Keratinocyte (primary cell): ENCODE measurements around the gene SMIM36. TPM values are rescaled to one million over a fixed set of nuclear protein-coding genes. Genes with fewer than 3 reads are reported as not detected.

Experiments used
- DNase-seq: peaks from one replicate; pipeline ENCODE4 v3.0.0-alpha.2; 2011; ENCODE audit warnings: low read depth, missing footprints, low spot score
- FAIRE-seq: peaks from 2 replicates; lab custom pipeline; 2011; peaks lifted over from hg19 to GRCh38; lab: Jason Lieb, UNC
- H2AFZ ChIP-seq: 2 replicates; pipeline ENCODE4 v1.6.0; 2012; ENCODE audit warnings: low read length, control low read depth, inconsistent platforms; ENCODE audit not compliant: control insufficient read depth
- H3K27ac ChIP-seq: 2 replicates; pipeline ENCODE4 v1.5.1; 2011; ENCODE audit warnings: low read length; ENCODE audit not compliant: control insufficient read depth, insufficient read depth
- H3K27me3 ChIP-seq: 3 replicates; pipeline ENCODE4 v1.6.0; 2011; ENCODE audit warnings: low read length; ENCODE audit not compliant: control insufficient read depth, insufficient read depth; ENCODE audit errors: extremely low read depth
- H3K36me3 ChIP-seq, 2 experiments: 2 replicates in 1 of 2; 3 replicates in 1 of 2; pipeline ENCODE4 v1.5.1; 2011; ENCODE audit warnings: low read length in 2 of 2, mild to moderate bottlenecking in 1 of 2; ENCODE audit not compliant: control insufficient read depth in 2 of 2, insufficient read depth in 2 of 2; ENCODE audit errors: extremely low read depth in 1 of 2
- H3K4me1 ChIP-seq: 3 replicates; pipeline ENCODE4 v1.5.1; 2011; ENCODE audit warnings: low read length; ENCODE audit not compliant: control insufficient read depth, insufficient read depth; ENCODE audit errors: extremely low read depth
- H3K4me2 ChIP-seq: 3 replicates; pipeline ENCODE4 v1.6.0; 2011; ENCODE audit warnings: low read depth, low read length; ENCODE audit not compliant: control insufficient read depth, insufficient read depth; ENCODE audit errors: extremely low read depth
- H3K4me3 ChIP-seq, 3 experiments: fragments of 200-600 bp in 1 of 3; sonication (generic) in 1 of 3; 2 replicates in 2 of 3; 3 replicates in 1 of 3; pipeline ENCODE4 v1.5.1; 2011 to 2016; ENCODE audit warnings: low read length in 3 of 3, mild to moderate bottlenecking in 3 of 3, control low read depth in 2 of 3, inconsistent platforms in 1 of 3, low read depth in 1 of 3, mixed read lengths in 1 of 3, mixed run types in 1 of 3, moderate library complexity in 1 of 3; ENCODE audit not compliant: control insufficient read depth in 2 of 3, insufficient read depth in 2 of 3; ENCODE audit errors: extremely low read depth in 1 of 3
- H3K79me2 ChIP-seq: 2 replicates; pipeline ENCODE4 v1.6.0; 2012; ENCODE audit warnings: low read length; ENCODE audit not compliant: control insufficient read depth, insufficient read depth
- H3K9ac ChIP-seq: 3 replicates; pipeline ENCODE4 v1.6.0; 2011; ENCODE audit warnings: low read length; ENCODE audit not compliant: control insufficient read depth, insufficient read depth; ENCODE audit errors: extremely low read depth
- H3K9me1 ChIP-seq: 3 replicates; pipeline ENCODE4 v1.6.0; 2011; ENCODE audit warnings: low read length; ENCODE audit not compliant: control insufficient read depth, insufficient read depth; ENCODE audit errors: extremely low read depth
- H3K9me3 ChIP-seq: 2 replicates; pipeline ENCODE4 v1.5.1; 2012; ENCODE audit warnings: low read depth, low read length; ENCODE audit not compliant: control insufficient read depth
- H4K20me1 ChIP-seq: 3 replicates; pipeline ENCODE4 v1.6.0; 2011; ENCODE audit warnings: low read length; ENCODE audit not compliant: control insufficient read depth, insufficient read depth; ENCODE audit errors: extremely low read depth
- CTCF ChIP-seq, 3 experiments: IDR thresholded peaks in 1 of 3; conservative IDR thresholded peaks in 1 of 3; optimal IDR thresholded peaks in 1 of 3; 2 replicates in 2 of 3; 3 replicates in 1 of 3; pipeline versions ENCODE3 to v1.5.1; 2011; ENCODE audit warnings: low read length in 3 of 3, mild to moderate bottlenecking in 3 of 3, moderate library complexity in 2 of 3, control low read depth in 1 of 3, inconsistent platforms in 1 of 3; ENCODE audit not compliant: insufficient read depth in 2 of 3; ENCODE audit errors: extremely low read depth in 1 of 3
- EZH2 ChIP-seq: IDR thresholded peaks from one replicate; pipeline ENCODE4 v1.6.1; 2012; ENCODE audit warnings: inconsistent platforms, mild to moderate bottlenecking, low read length, moderate library complexity
- dilution Hi-C: fragments of 300-500 bp; cut with MboI; formaldehyde crosslinking; loops from one replicate; pipeline ENCODE4 v1.7.0; 2020; ENCODE audit warnings: low sequenced_read_pairs; ENCODE audit not compliant: extremely low pct_ligation_motif_present
- polyA plus RNA-seq, 5 experiments: library from polyadenylated mRNA; depleted of rRNA in 3 of 5; stranded (reverse) in 3 of 5; stranded (forward) in 1 of 5; unstranded in 1 of 5; fragments of >200 nt; gene quantifications; 1 replicate in 1 of 5; 2 replicates in 3 of 5; 3 replicates in 1 of 5; pipeline versions ENCODE4 v1.2.1 to v1.2.3, GENCODE V29; 2011 to 2012; ENCODE audit warnings: missing spikeins in 2 of 5, low read depth in 1 of 5, low replicate concordance in 1 of 5

SMIM36 gene
- polyA plus RNA-seq, 1 donor (not counting 4 experiments of a cell fraction or from before 2014, with no cell fraction given), result not detected

- no peaks in the 10 kb centered on the region for H3K79me2 ChIP-seq
- no peak overlapping the region for H2AFZ ChIP-seq
- DNase-seq, result no peak
- no peaks in the 10 kb centered on the region for H3K4me1 ChIP-seq
- no peak overlapping the region for H3K9ac ChIP-seq
- no peaks in the 10 kb centered on the region for H3K36me3 ChIP-seq
- H3K4me2 ChIP-seq, result no peak overlapping the region
- no peaks in the 10 kb centered on the region for H3K9me3 ChIP-seq
- H3K27ac ChIP-seq, result no peak overlapping the region
- no peaks in the 10 kb centered on the region for H4K20me1 ChIP-seq
- FAIRE-seq, result no peak
- no peaks in the 10 kb centered on the region for H3K9me1 ChIP-seq
- no peaks in the 10 kb centered on the region for H3K27me3 ChIP-seq
- no peak for TF ChIP-seq CTCF (optimal IDR thresholded peaks at IDR 0.05 in 1 of 3, IDR thresholded peaks at IDR 0.05 in 1 of 3, conservative IDR thresholded peaks at IDR 0.05 in 1 of 3; ENCODE audit: extremely low read depth in 1 of 3, insufficient read depth in 2 of 3, low read length in 3 of 3)
- TF ChIP-seq EZH2, result no peak
- dilution Hi-C loops, result no loop called here
- H3K4me3 ChIP-seq, result no peak overlapping the region
Measured at GRCh38 chr17:55500103-55500502, 11.1 kb downstream of the SMIM36 start.

- FAIRE-seq, result no peak
- Histone ChIP-seq H3K27me3 (no peaks in the 10 kb centered on the region), H3K79me2 (no peaks in the 10 kb centered on the region), H3K9ac (no peak overlapping the region), H2AFZ (no peak overlapping the region), H3K27ac (no peak overlapping the region), H4K20me1 (no peaks in the 10 kb centered on the region), H3K9me1 (no peaks in the 10 kb centered on the region), H3K36me3 (no peaks in the 10 kb centered on the region), H3K4me3 (no peak overlapping the region), H3K9me3 (no peaks in the 10 kb centered on the region), H3K4me1 (no peaks in the 10 kb centered on the region), H3K4me2 (no peak overlapping the region)
- dilution Hi-C loops, result loop anchor here (25.0 kb wide), 1 partner anchor 134 kb away; no protein-coding TSS in a partner anchor
- TF ChIP-seq CTCF (optimal IDR thresholded peaks at IDR 0.05 in 1 of 3, IDR thresholded peaks at IDR 0.05 in 1 of 3, conservative IDR thresholded peaks at IDR 0.05 in 1 of 3; ENCODE audit: extremely low read depth in 1 of 3, insufficient read depth in 2 of 3, low read length in 3 of 3) (no peak), EZH2 (no peak)
- no peak for DNase-seq
Measured at GRCh38 chr17:55496094-55496881, 15.0 kb downstream of the SMIM36 start.
